Trophoblast cell (in vitro differentiated cells and primary cell): ENCODE results near the gene RIN3.

Experiments used
- DNase-seq, 2 donors: peaks; one replicate each; pipeline ENCODE4 v3.0.0-alpha.2; 2016
- H2AFZ ChIP-seq: 2 replicates; pipeline ENCODE4 v1.6.1; 2013; ENCODE audit warnings: low read length, moderate library complexity, mild to moderate bottlenecking; ENCODE audit not compliant: insufficient read depth, poor library complexity
- H2AK5ac ChIP-seq: 2 replicates; pipeline ENCODE4 v1.6.1; 2013; ENCODE audit warnings: mild to moderate bottlenecking, low read length
- H2BK120ac ChIP-seq: 2 replicates; pipeline ENCODE4 v1.6.1; 2013; ENCODE audit warnings: low read length, mild to moderate bottlenecking, moderate library complexity; ENCODE audit not compliant: insufficient read depth, poor library complexity
- H2BK12ac ChIP-seq: 2 replicates; pipeline ENCODE4 v1.6.1; 2013; ENCODE audit warnings: mild to moderate bottlenecking, low read length, moderate library complexity
- H2BK5ac ChIP-seq: 2 replicates; pipeline ENCODE4 v1.6.1; 2013; ENCODE audit warnings: low read length, low read depth, moderate library complexity, mild to moderate bottlenecking; ENCODE audit not compliant: poor library complexity
- H3K14ac ChIP-seq: 2 replicates; pipeline ENCODE4 v1.6.1; 2013; ENCODE audit warnings: mild to moderate bottlenecking, low read length
- H3K18ac ChIP-seq: 2 replicates; pipeline ENCODE4 v1.6.1; 2013; ENCODE audit warnings: mild to moderate bottlenecking, low read length
- H3K23ac ChIP-seq: 2 replicates; pipeline ENCODE4 v1.6.1; 2013; ENCODE audit warnings: low read length
- H3K27ac ChIP-seq: 2 replicates; pipeline ENCODE4 v1.5.1; 2013; ENCODE audit warnings: low read depth, mild to moderate bottlenecking, inconsistent platforms, low read length, moderate library complexity
- H3K27me3 ChIP-seq: 2 replicates; pipeline ENCODE4 v1.6.1; 2013; ENCODE audit warnings: inconsistent platforms, mild to moderate bottlenecking, low read length, moderate library complexity; ENCODE audit not compliant: insufficient read depth
- H3K36me3 ChIP-seq, 2 experiments: 1 replicate in 1 of 2; 2 replicates in 1 of 2; pipeline ENCODE4 v1.6.1; 2013; ENCODE audit warnings: low read length in 2 of 2, mild to moderate bottlenecking in 2 of 2, moderate library complexity in 1 of 2; ENCODE audit not compliant: insufficient read depth in 2 of 2, control insufficient read depth in 1 of 2
- H3K4ac ChIP-seq: 2 replicates; pipeline ENCODE4 v1.6.1; 2013; ENCODE audit warnings: low read depth, mild to moderate bottlenecking, low read length, moderate library complexity
- H3K4me1 ChIP-seq, 2 experiments: 1 replicate in 1 of 2; 2 replicates in 1 of 2; pipeline ENCODE4 v1.6.1; 2013; ENCODE audit warnings: low read length in 2 of 2, mild to moderate bottlenecking in 2 of 2, moderate library complexity in 1 of 2; ENCODE audit not compliant: insufficient read depth in 2 of 2, control insufficient read depth in 1 of 2
- H3K4me2 ChIP-seq: 2 replicates; pipeline ENCODE4 v1.6.1; 2013; ENCODE audit warnings: inconsistent platforms, mild to moderate bottlenecking, low read length, moderate library complexity
- H3K4me3 ChIP-seq: 2 replicates; pipeline ENCODE4 v1.5.1; 2013; ENCODE audit warnings: mild to moderate bottlenecking, low read depth, low read length, inconsistent platforms
- H3K79me1 ChIP-seq: one replicate; pipeline ENCODE4 v1.6.1; 2013; ENCODE audit warnings: low read length
- H3K79me2 ChIP-seq: 2 replicates; pipeline ENCODE4 v1.6.1; 2013; ENCODE audit warnings: low read length, mild to moderate bottlenecking; ENCODE audit not compliant: control insufficient read depth, insufficient read depth, poor library complexity
- H3K9ac ChIP-seq: 2 replicates; pipeline ENCODE4 v1.6.1; 2013; ENCODE audit warnings: mild to moderate bottlenecking, low read length
- H3K9me3 ChIP-seq: 2 replicates; pipeline ENCODE4 v1.6.1; 2013; ENCODE audit warnings: low read depth, mild to moderate bottlenecking, control low read depth, inconsistent platforms, low read length; ENCODE audit not compliant: insufficient read depth
- H4K12ac ChIP-seq: 2 replicates; pipeline ENCODE4 v1.6.1; 2013; ENCODE audit warnings: low read depth, mild to moderate bottlenecking, low read length, moderate library complexity
- H4K8ac ChIP-seq: 2 replicates; pipeline ENCODE4 v1.6.1; 2013; ENCODE audit warnings: low read depth, mild to moderate bottlenecking, low read length, moderate library complexity
- H4K91ac ChIP-seq: one replicate; pipeline ENCODE4 v1.6.1; 2013; ENCODE audit warnings: low read depth, mild to moderate bottlenecking, low read length, moderate library complexity
- WGBS: extraction: QIAGEN DNeasy Blood & Tissue Kit; methylation state at CpG from one replicate; pipeline ENCODE4 v1.1.7; 2013; ENCODE audit warnings: missing lambda C conversion rate; ENCODE audit not compliant: insufficient read length, insufficient coverage; ENCODE audit errors: extremely low coverage; 5-methylcytosine and 5-hydroxymethylcytosine counted together

RIN3 gene

DNA sequence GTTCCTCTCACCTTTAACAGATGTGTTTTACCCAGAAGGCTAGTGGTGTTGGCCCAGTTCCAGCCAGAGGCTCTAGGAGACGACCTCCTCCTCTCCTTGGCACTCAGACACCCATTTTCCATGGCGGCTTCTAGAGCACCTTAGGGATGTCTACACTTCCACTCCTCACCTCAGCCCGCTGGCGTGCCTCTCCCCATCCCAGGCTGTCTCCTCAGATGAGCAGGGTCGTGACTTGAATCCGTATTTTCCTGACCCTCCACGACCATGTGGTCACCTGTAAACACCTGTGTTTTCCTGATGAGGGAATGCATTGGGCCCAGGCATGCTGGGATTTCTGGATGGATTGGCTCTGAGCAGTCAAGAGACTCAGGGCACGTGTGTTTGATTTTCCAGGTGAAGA is 21.8 kb upstream of the RIN3 start:
- WGBS: no CpG with 5 or more reads among the region's 8 CpGs

GRCh38 chr14:92492258-92492657 is 21.3 kb upstream of the RIN3 start:
- H3K79me2 ChIP-seq: no peaks in the 10 kb centered on the region
- H3K4me3 ChIP-seq: no peak overlapping the region
- no peaks in the 10 kb centered on the region for H3K79me1 ChIP-seq
- H3K14ac ChIP-seq: no peak overlapping the region
- no peak overlapping the region for H3K4ac ChIP-seq
- H2AK5ac ChIP-seq: no peak overlapping the region
- H3K36me3 ChIP-seq: no peaks in the 10 kb centered on the region
- H3K4me2 ChIP-seq: no peak overlapping the region
- H3K4me1 ChIP-seq: peaks cover 6 to 7% of the 10 kb centered on the region in 2 experiments
- no peak overlapping the region for H3K9ac ChIP-seq
- H4K8ac ChIP-seq: no peak overlapping the region
- no peaks in the 10 kb centered on the region for H3K27me3 ChIP-seq
- H3K23ac ChIP-seq: no peak overlapping the region
- no peak overlapping the region for H3K18ac ChIP-seq
- no peak overlapping the region for H2BK5ac ChIP-seq
- H2BK12ac ChIP-seq: no peak overlapping the region
- no CpG with 5 or more reads among the region's 10 CpGs for WGBS
- H2AFZ ChIP-seq: no peak overlapping the region
- H3K9me3 ChIP-seq: no peaks in the 10 kb centered on the region
- no peak overlapping the region for H4K91ac ChIP-seq
- no peak overlapping the region for H4K12ac ChIP-seq
- DNase-seq: peak in 1 of 2 donors; percentile 22
- H3K27ac ChIP-seq: no peak overlapping the region
- H2BK120ac ChIP-seq: no peak overlapping the region

More for the DNA sequence above, 21.8 kb upstream of the RIN3 start:
- H2AFZ ChIP-seq: no peak overlapping the region
- H3K27me3 ChIP-seq: no peaks in the 10 kb centered on the region
- H3K18ac ChIP-seq: no peak overlapping the region
- no peak overlapping the region for H2BK120ac ChIP-seq
- no peaks in the 10 kb centered on the region for H3K79me2 ChIP-seq
- H2AK5ac ChIP-seq: no peak overlapping the region
- DNase-seq: no peak
- no peak overlapping the region for H3K27ac ChIP-seq
- peaks cover 6 to 7% of the 10 kb centered on the region in 2 experiments for H3K4me1 ChIP-seq
- H4K8ac ChIP-seq: no peak overlapping the region
- no peak overlapping the region for H3K9ac ChIP-seq
- no peak overlapping the region for H4K12ac ChIP-seq
- H3K36me3 ChIP-seq: no peaks in the 10 kb centered on the region
- no peak overlapping the region for H2BK12ac ChIP-seq
- H3K23ac ChIP-seq: no peak overlapping the region
- H3K14ac ChIP-seq: no peak overlapping the region
- no peak overlapping the region for H4K91ac ChIP-seq
- no peak overlapping the region for H2BK5ac ChIP-seq
- no peak overlapping the region for H3K4me3 ChIP-seq
- H3K4ac ChIP-seq: no peak overlapping the region
- H3K79me1 ChIP-seq: no peaks in the 10 kb centered on the region
- H3K9me3 ChIP-seq: no peaks in the 10 kb centered on the region
- no peak overlapping the region for H3K4me2 ChIP-seq

GRCh38 chr14:92493024-92493423 is 20.6 kb upstream of the RIN3 start:
- Histone ChIP-seq H4K91ac (no peak overlapping the region), H3K9ac (no peak overlapping the region), H2BK120ac (no peak overlapping the region), H3K79me1 (no peaks in the 10 kb centered on the region), H2BK5ac (no peak overlapping the region), H4K8ac (no peak overlapping the region), H3K27ac (no peak overlapping the region), H3K36me3 (no peaks in the 10 kb centered on the region), H3K4me3 (no peak overlapping the region), H3K14ac (no peak overlapping the region), H3K23ac (no peak overlapping the region), H3K79me2 (no peaks in the 10 kb centered on the region), H3K18ac (no peak overlapping the region), H3K4me1 (peaks cover 4 to 7% of the 10 kb centered on the region in 2 experiments), H2AFZ (no peak overlapping the region), H3K4me2 (no peak overlapping the region), H3K9me3 (no peaks in the 10 kb centered on the region), H4K12ac (no peak overlapping the region), H2AK5ac (no peak overlapping the region), H3K4ac (no peak overlapping the region), H3K27me3 (no peaks in the 10 kb centered on the region), H2BK12ac (no peak overlapping the region)
- DNase-seq: no peak
- no CpG with 5 or more reads among the region's 10 CpGs for WGBS

GRCh38 chr14:92493492-92493891 is 20.1 kb upstream of the RIN3 start:
- no peaks in the 10 kb centered on the region for H3K36me3 ChIP-seq
- no peak overlapping the region for H3K4ac ChIP-seq
- no peak overlapping the region for H2AFZ ChIP-seq
- H3K27me3 ChIP-seq: no peaks in the 10 kb centered on the region
- H3K79me1 ChIP-seq: no peaks in the 10 kb centered on the region
- H2BK5ac ChIP-seq: no peak overlapping the region
- H2AK5ac ChIP-seq: no peak overlapping the region
- no peak for DNase-seq
- H3K18ac ChIP-seq: no peak overlapping the region
- no peak overlapping the region for H3K23ac ChIP-seq
- H4K91ac ChIP-seq: no peak overlapping the region
- H3K9ac ChIP-seq: no peak overlapping the region
- no peak overlapping the region for H4K8ac ChIP-seq
- no peak overlapping the region for H3K4me2 ChIP-seq
- peaks cover 4 to 7% of the 10 kb centered on the region in 2 experiments for H3K4me1 ChIP-seq
- no peak overlapping the region for H3K4me3 ChIP-seq
- H2BK120ac ChIP-seq: no peak overlapping the region
- no peak overlapping the region for H3K27ac ChIP-seq
- no peak overlapping the region for H4K12ac ChIP-seq
- H3K14ac ChIP-seq: no peak overlapping the region
- no peaks in the 10 kb centered on the region for H3K79me2 ChIP-seq
- no peaks in the 10 kb centered on the region for H3K9me3 ChIP-seq
- WGBS: no CpG with 5 or more reads among the region's 16 CpGs
- H2BK12ac ChIP-seq: no peak overlapping the region
